Endothelial cell (in vitro differentiated cells): ENCODE results near the gene CCDC27. TPM values are rescaled to one million over a fixed set of nuclear protein-coding genes. Genes with fewer than 3 reads are reported as not detected.

Source experiments
- DNase-seq: peaks from one replicate; pipeline ENCODE4 v3.0.0; 2021; ENCODE audit warnings: low spot score
- H3K27ac Mint-ChIP-seq: one replicate; pipeline ENCODE4 v1.8.0; 2021; ENCODE audit warnings: mixed read lengths, inconsistent platforms; ENCODE audit not compliant: unreplicated experiment
- H3K27me3 Mint-ChIP-seq: one replicate; pipeline ENCODE4 v1.8.0; 2021; ENCODE audit warnings: mild to moderate bottlenecking, moderate library complexity, mixed read lengths, inconsistent platforms; ENCODE audit not compliant: unreplicated experiment
- H3K36me3 Mint-ChIP-seq: one replicate; pipeline ENCODE4 v1.8.0; 2021; ENCODE audit warnings: mild to moderate bottlenecking, low read depth, mixed read lengths, inconsistent platforms; ENCODE audit not compliant: unreplicated experiment
- H3K4me1 Mint-ChIP-seq: one replicate; pipeline ENCODE4 v1.8.0; 2021; ENCODE audit warnings: mild to moderate bottlenecking, mixed read lengths, inconsistent platforms; ENCODE audit not compliant: unreplicated experiment
- H3K4me3 Mint-ChIP-seq: one replicate; pipeline ENCODE4 v1.8.0; 2021; ENCODE audit warnings: mild to moderate bottlenecking, mixed read lengths, inconsistent platforms; ENCODE audit not compliant: unreplicated experiment
- H3K9me3 Mint-ChIP-seq: one replicate; pipeline ENCODE4 v1.8.0; 2021; ENCODE audit warnings: mixed read lengths, inconsistent platforms; ENCODE audit not compliant: unreplicated experiment
- CTCF ChIP-seq: fragments of 200-600 bp; sonication (generic); IDR thresholded peaks from one replicate; pipeline ENCODE4 v1.5.0; 2021; ENCODE audit warnings: antibody characterized with exemption; ENCODE audit not compliant: unreplicated experiment
- total RNA-seq: library from RNA; stranded (reverse); fragmentation: NEBNext Ultra II Directional; extraction: Animal tissue kit (Norgen Biotek cat#: 25700); gene quantifications from one replicate; pipeline ENCODE4 v1.2.1, GENCODE V29; 2021; ENCODE audit not compliant: unreplicated experiment

The CCDC27 gene
- total RNA-seq, 1 donor from 2014 or later = not detected

- Mint-ChIP-seq H3K27ac (no peak overlapping the region), H3K36me3 (peaks cover 8% of the 10 kb centered on the region), H3K4me1 (peaks cover 2% of the 10 kb centered on the region), H3K27me3 (peaks cover 3% of the 10 kb centered on the region), H3K9me3 (no peaks in the 10 kb centered on the region), H3K4me3 (no peak overlapping the region)
- no peak for TF ChIP-seq CTCF
- no peak for DNase-seq
These were observed 15.5 kb upstream of the CCDC27 start for GRCh38 chr1:3736708-3737107.

- Mint-ChIP-seq H3K4me3 (no peak overlapping the region), H3K9me3 (no peaks in the 10 kb centered on the region), H3K36me3 (peaks cover 10% of the 10 kb centered on the region), H3K27ac (no peak overlapping the region), H3K4me1 (peaks cover 2% of the 10 kb centered on the region), H3K27me3 (no peaks in the 10 kb centered on the region)
- no peak for TF ChIP-seq CTCF
- no peak for DNase-seq
These were observed 13.3 kb upstream of the CCDC27 start for GRCh38 chr1:3738943-3739342.

- H3K27ac Mint-ChIP-seq = no peak overlapping the region
- TF ChIP-seq CTCF = no peak
- peaks cover 11% of the 10 kb centered on the region for H3K36me3 Mint-ChIP-seq
- peaks cover 2% of the 10 kb centered on the region for H3K4me1 Mint-ChIP-seq
- no peaks in the 10 kb centered on the region for H3K9me3 Mint-ChIP-seq
- DNase-seq = no peak
- H3K4me3 Mint-ChIP-seq = no peak overlapping the region
- no peaks in the 10 kb centered on the region for H3K27me3 Mint-ChIP-seq
These were observed 12.2 kb upstream of the CCDC27 start for GRCh38 chr1:3740042-3740441.

- peaks cover 9% of the 10 kb centered on the region for H3K4me1 Mint-ChIP-seq
- no peak overlapping the region for H3K27ac Mint-ChIP-seq
- H3K36me3 Mint-ChIP-seq = peaks cover 14% of the 10 kb centered on the region
- no peak for TF ChIP-seq CTCF
- no peaks in the 10 kb centered on the region for H3K9me3 Mint-ChIP-seq
- DNase-seq = no peak
- H3K27me3 Mint-ChIP-seq = peaks cover under 1% of the 10 kb centered on the region
- H3K4me3 Mint-ChIP-seq = no peak overlapping the region
These were observed 11.5 kb upstream of the CCDC27 start for GRCh38 chr1:3740752-3741151.

- Mint-ChIP-seq H3K36me3 (peaks cover 14% of the 10 kb centered on the region), H3K9me3 (no peaks in the 10 kb centered on the region), H3K4me3 (peak overlapping the region; percentile 80), H3K27me3 (peaks cover 4% of the 10 kb centered on the region), H3K27ac (no peak overlapping the region), H3K4me1 (peaks cover 17% of the 10 kb centered on the region)
- TF ChIP-seq CTCF = no peak
- DNase-seq = no peak
These were observed 10.4 kb upstream of the CCDC27 start for GRCh38 chr1:3741566-3742438.
